Loucy (cell line): ENCODE results near the gene CCL7.

Source experiments
- CTCF ChIP-seq: fragments of 200-600 bp; sonication (generic); conservative IDR thresholded peaks from 2 replicates; pipeline ENCODE4 v1.5.1; 2014; ENCODE audit warnings: mild to moderate bottlenecking, antibody characterized with exemption, low read length
- EZH2phosphoT487 ChIP-seq: fragments of 200-600 bp; IDR thresholded peaks from 2 replicates; pipeline ENCODE4 v1.6.1; 2018; ENCODE audit warnings: antibody characterized with exemption, mild to moderate bottlenecking, moderate library complexity, borderline replicate concordance

GRCh38 chr17:34230342-34230741 lies 39.7 kb upstream of the CCL7 start:
- no peak for TF ChIP-seq CTCF
- no peak for TF ChIP-seq EZH2phosphoT487
